ENCODE data around the gene PCBP4. TPM values are rescaled to one million over a fixed set of nuclear protein-coding genes. Genes with fewer than 3 reads are reported as not detected.

Gene PCBP4
- 10 to 100 TPM; 31.0 to 34.2 TPM for total RNA-seq

GRCh38 chr3:51967384-51968169 is at the start of gene PCBP4:
Gene PCBP4 (minus strand): TSS chr3:51967454. CDS start chr3:51961240, 6,214 bp downstream.
- peaks cover 33% of the 10 kb centered on the region for H3K4me1 Mint-ChIP-seq
- ChIA-PET CTCF (interaction anchor here (1.6 kb wide), 1 partner anchor 25 kb away, joined by 4 read pairs; no protein-coding TSS in a partner anchor), POLR2A (interaction anchor here (0.7 to 2.6 kb wide), 5 partner anchors 15 to 28 kb away, joined by 3 to 10 read pairs (median 3); partner anchors contain the start of genes ACY1, PARP3, RPL29 and RRP9)
- no peaks in the 10 kb centered on the region for H3K36me3 Mint-ChIP-seq (ENCODE audit: low read depth)
- peak; percentile 48 for DNase-seq
- no peaks in the 10 kb centered on the region for H3K9me3 Mint-ChIP-seq
- peaks cover 8% of the 10 kb centered on the region for H3K27me3 Mint-ChIP-seq
- H3K27ac Mint-ChIP-seq = peak within 1 kb of the TSS; percentile 61
- peak within 1 kb of the TSS; percentile 80 for H3K4me3 Mint-ChIP-seq

- Mint-ChIP-seq H3K4me1 (no peaks in the 10 kb centered on the region), H3K27me3 (no peaks in the 10 kb centered on the region), H3K4me3 (no peak overlapping the region), H3K27ac (no peak overlapping the region), H3K9me3 (no peaks in the 10 kb centered on the region), H3K36me3 (ENCODE audit: low read depth) (no peaks in the 10 kb centered on the region)
- no peak for DNase-seq
- ChIA-PET CTCF (interaction anchor here (2.0 kb wide), 1 partner anchor 14 kb away, joined by 8 read pairs; no protein-coding TSS in a partner anchor), POLR2A (no interaction called here)
These were observed 48.4 kb upstream of the PCBP4 start for GRCh38 chr3:52015438-52016228.

GRCh38 chr3:52014613-52015012 is 47.4 kb upstream of the PCBP4 start:
- ChIA-PET CTCF (no interaction called here), POLR2A (no interaction called here)
- Mint-ChIP-seq H3K27ac (no peak overlapping the region), H3K36me3 (ENCODE audit: low read depth) (no peaks in the 10 kb centered on the region), H3K4me3 (no peak overlapping the region), H3K9me3 (no peaks in the 10 kb centered on the region), H3K4me1 (no peaks in the 10 kb centered on the region), H3K27me3 (no peaks in the 10 kb centered on the region)
- no peak for DNase-seq

GRCh38 chr3:52013802-52014598 is 46.7 kb upstream of the PCBP4 start:
- H3K4me3 Mint-ChIP-seq = no peak overlapping the region
- no peaks in the 10 kb centered on the region for H3K36me3 Mint-ChIP-seq (ENCODE audit: low read depth)
- H3K4me1 Mint-ChIP-seq = no peaks in the 10 kb centered on the region
- H3K27me3 Mint-ChIP-seq = no peaks in the 10 kb centered on the region
- no peak for DNase-seq
- no peak overlapping the region for H3K27ac Mint-ChIP-seq
- no peaks in the 10 kb centered on the region for H3K9me3 Mint-ChIP-seq
- POLR2A ChIA-PET = interaction anchor here (1.8 to 2.5 kb wide), 2 partner anchors 18 to 39 kb away, joined by 5 to 9 read pairs; partner anchors contain the start of gene RPL29
- CTCF ChIA-PET = interaction anchor here (1.6 to 2.9 kb wide), 2 partner anchors 13 to 18 kb away, joined by 7 to 9 read pairs; partner anchors contain the start of gene RPL29

GRCh38 chr3:52012699-52013098 is 45.4 kb upstream of the PCBP4 start:
- DNase-seq = no peak
- no peaks in the 10 kb centered on the region for H3K27me3 Mint-ChIP-seq
- H3K4me1 Mint-ChIP-seq = no peaks in the 10 kb centered on the region
- ChIA-PET POLR2A (interaction anchor here (1.8 to 2.5 kb wide), 2 partner anchors 17 to 40 kb away, joined by 5 to 9 read pairs; partner anchors contain the start of gene RPL29), CTCF (interaction anchor here (1.0 to 2.9 kb wide), 3 partner anchors 12 to 24 kb away, joined by 3 to 9 read pairs (median 7); partner anchors contain the start of gene RPL29)
- no peak overlapping the region for H3K4me3 Mint-ChIP-seq
- no peaks in the 10 kb centered on the region for H3K9me3 Mint-ChIP-seq
- no peaks in the 10 kb centered on the region for H3K36me3 Mint-ChIP-seq (ENCODE audit: low read depth)
- no peak overlapping the region for H3K27ac Mint-ChIP-seq

GRCh38 chr3:52010431-52010830 is 43.2 kb upstream of the PCBP4 start:
- DNase-seq = no peak
- Mint-ChIP-seq H3K36me3 (ENCODE audit: low read depth) (no peaks in the 10 kb centered on the region), H3K4me1 (peaks cover 8% of the 10 kb centered on the region), H3K27ac (no peak overlapping the region), H3K9me3 (no peaks in the 10 kb centered on the region), H3K27me3 (no peaks in the 10 kb centered on the region), H3K4me3 (no peak overlapping the region)
- POLR2A ChIA-PET = no interaction called here
- CTCF ChIA-PET = interaction anchor here (1.5 kb wide), 1 partner anchor 10 kb away, joined by 4 read pairs; no protein-coding TSS in a partner anchor

GRCh38 chr3:52007291-52007690 is 40.0 kb upstream of the PCBP4 start:
- H3K27me3 Mint-ChIP-seq = no peaks in the 10 kb centered on the region
- POLR2A ChIA-PET = no interaction called here
- no peak overlapping the region for H3K27ac Mint-ChIP-seq
- CTCF ChIA-PET = interaction anchor here (0.6 kb wide), 1 partner anchor 116 kb away, joined by 3 read pairs; no protein-coding TSS in a partner anchor
- no peak overlapping the region for H3K4me3 Mint-ChIP-seq
- DNase-seq = no peak
- H3K9me3 Mint-ChIP-seq = no peaks in the 10 kb centered on the region
- H3K36me3 Mint-ChIP-seq (ENCODE audit: low read depth) = no peaks in the 10 kb centered on the region
- peaks cover 10% of the 10 kb centered on the region for H3K4me1 Mint-ChIP-seq

- CTCF ChIA-PET = no interaction called here
- no peak overlapping the region for H3K27ac Mint-ChIP-seq
These were observed 39.5 kb upstream of the PCBP4 start for GRCh38 chr3:52006820-52007133.

GRCh38 chr3:52006017-52006819 is 39.0 kb upstream of the PCBP4 start:
- peaks cover 16% of the 10 kb centered on the region for H3K4me1 Mint-ChIP-seq
- no peaks in the 10 kb centered on the region for H3K27me3 Mint-ChIP-seq
- no peaks in the 10 kb centered on the region for H3K9me3 Mint-ChIP-seq
- no peak for DNase-seq
- no peak overlapping the region for H3K4me3 Mint-ChIP-seq
- no peak overlapping the region for H3K27ac Mint-ChIP-seq
- CTCF ChIA-PET = interaction anchor here (1.1 kb wide), 1 partner anchor 139 kb away, joined by 3 read pairs; no protein-coding TSS in a partner anchor
- no peaks in the 10 kb centered on the region for H3K36me3 Mint-ChIP-seq (ENCODE audit: low read depth)
- POLR2A ChIA-PET = no interaction called here

More at GRCh38 chr3:52006820-52007133, 39.5 kb upstream of the PCBP4 start:
- DNase-seq = no peak
- H3K4me1 Mint-ChIP-seq = peaks cover 13% of the 10 kb centered on the region
- H3K27me3 Mint-ChIP-seq = no peaks in the 10 kb centered on the region
- H3K36me3 Mint-ChIP-seq (ENCODE audit: low read depth) = no peaks in the 10 kb centered on the region
- POLR2A ChIA-PET = no interaction called here
- H3K4me3 Mint-ChIP-seq = no peak overlapping the region
- H3K9me3 Mint-ChIP-seq = no peaks in the 10 kb centered on the region

- Mint-ChIP-seq H3K27me3 (no peaks in the 10 kb centered on the region), H3K9me3 (no peaks in the 10 kb centered on the region), H3K27ac (no peak overlapping the region), H3K36me3 (ENCODE audit: low read depth) (no peaks in the 10 kb centered on the region), H3K4me1 (peaks cover 16% of the 10 kb centered on the region), H3K4me3 (no peak overlapping the region)
- no peak for DNase-seq
- ChIA-PET POLR2A (no interaction called here), CTCF (interaction anchor here (1.1 kb wide), 1 partner anchor 139 kb away, joined by 3 read pairs; no protein-coding TSS in a partner anchor)
These were observed 38.3 kb upstream of the PCBP4 start for GRCh38 chr3:52005571-52005986.

- CTCF ChIA-PET = interaction anchor here (1.1 to 5.5 kb wide), 4 partner anchors 51 to 140 kb away, joined by 3 to 54 read pairs (median 15); partner anchors contain the start of gene DUSP7
- Mint-ChIP-seq H3K9me3 (no peaks in the 10 kb centered on the region), H3K27ac (no peak overlapping the region), H3K4me1 (peaks cover 16% of the 10 kb centered on the region), H3K4me3 (no peak overlapping the region), H3K36me3 (ENCODE audit: low read depth) (no peaks in the 10 kb centered on the region), H3K27me3 (no peaks in the 10 kb centered on the region)
- no peak for DNase-seq
- POLR2A ChIA-PET = no interaction called here
These were observed 37.7 kb upstream of the PCBP4 start for GRCh38 chr3:52004906-52005395.
